Upper lobe of left lung (tissue), 6 donors: Measurements from ENCODE around the gene LHFPL2. TPM values are rescaled to one million over a fixed set of nuclear protein-coding genes. Genes with fewer than 3 reads are reported as not detected.

ENCODE experiments used
- ATAC-seq, 2 donors: fragments of 200-7000 bp; cut with Tn5 transposase; one replicate each; pipeline ENCODE4 v1.9.1; 2022; ENCODE audit warnings: mild to moderate bottlenecking in 2 of 2, moderate library complexity in 2 of 2; ENCODE audit not compliant: low FRiP score in 2 of 2
- DNase-seq, 2 donors: peaks; one replicate each; pipeline ENCODE4 v3.0.0-alpha.2; 2019 to 2020
- H3K27ac ChIP-seq, 4 donors: fragments of 200-600 bp; sonication (generic); one replicate each; pipeline ENCODE4 v1.5.1; 2016 to 2019
- H3K27me3 ChIP-seq, 4 donors: fragments of 200-600 bp; sonication (generic); one replicate each; pipeline ENCODE4 v1.5.1; 2017 to 2019
- H3K36me3 ChIP-seq, 4 donors: fragments of 200-600 bp; sonication (generic); one replicate each; pipeline ENCODE4 v1.5.1; 2016 to 2019
- H3K4me1 ChIP-seq, 4 donors: fragments of 200-600 bp; sonication (generic); one replicate each; pipeline ENCODE4 v1.5.1; 2018 to 2019
- H3K4me3 ChIP-seq, 4 donors: fragments of 200-600 bp; sonication (generic); one replicate each; pipeline ENCODE4 v1.5.1; 2017 to 2019; ENCODE audit warnings: mild to moderate bottlenecking in 2 of 4, moderate library complexity in 1 of 4
- H3K9me3 ChIP-seq, 4 donors: fragments of 200-600 bp; sonication (generic); one replicate each; pipeline ENCODE4 v1.5.1; 2018 to 2019
- EP300 ChIP-seq, 4 donors: sonication (generic); formaldehyde crosslinking; IDR thresholded peaks; one replicate each; pipeline ENCODE4 v1.5.1; 2017; ENCODE audit warnings: antibody characterized with exemption in 4 of 4, control low read depth in 2 of 4
- POLR2A ChIP-seq, 4 donors: fragments of 450-650 bp; IDR thresholded peaks; one replicate each; pipeline ENCODE4 v1.5.1; 2016 to 2017; ENCODE audit warnings: antibody characterized with exemption in 4 of 4, mild to moderate bottlenecking in 2 of 4
- POLR2AphosphoS5 ChIP-seq, 2 donors: sonication (generic); formaldehyde crosslinking; IDR thresholded peaks; one replicate each; pipeline ENCODE4 v1.5.1; 2017; ENCODE audit warnings: antibody characterized with exemption in 2 of 2
- WGBS, 2 donors: methylation state at CpG; one replicate each; pipeline ENCODE4 v1.1.5; 2017 to 2018; 5-methylcytosine and 5-hydroxymethylcytosine counted together
- total RNA-seq, 6 donors: library from RNA; depleted of rRNA in 4 of 6; stranded (reverse); fragments of >200 nt in 4 of 6; gene quantifications; one replicate each; pipeline versions ENCODE4 v1.1.0 to v1.2.1, GENCODE V29; 2016 to 2021
- TF ChIP-seq, protein P1 (sequence below), 6 experiments: fragments of 450-650 bp in 4 of 6; fragments of 200-600 bp in 2 of 6; sonication (generic) in 2 of 6; IDR thresholded peaks; one replicate each; pipeline ENCODE4 v1.5.1; 2016 to 2019; ENCODE audit warnings: antibody characterized with exemption in 6 of 6
- donor health status: DM: no; HTN: no; CAD: no; lungs with moderate emphysema.
- donor health status: DM: no; HTN: yes; CAD: no; lungs with severe emphysema.

LHFPL2 gene
- total RNA-seq, 6 donors from 2014 or later: 17.3 to 69.5 (median 32.9) TPM

DNA sequence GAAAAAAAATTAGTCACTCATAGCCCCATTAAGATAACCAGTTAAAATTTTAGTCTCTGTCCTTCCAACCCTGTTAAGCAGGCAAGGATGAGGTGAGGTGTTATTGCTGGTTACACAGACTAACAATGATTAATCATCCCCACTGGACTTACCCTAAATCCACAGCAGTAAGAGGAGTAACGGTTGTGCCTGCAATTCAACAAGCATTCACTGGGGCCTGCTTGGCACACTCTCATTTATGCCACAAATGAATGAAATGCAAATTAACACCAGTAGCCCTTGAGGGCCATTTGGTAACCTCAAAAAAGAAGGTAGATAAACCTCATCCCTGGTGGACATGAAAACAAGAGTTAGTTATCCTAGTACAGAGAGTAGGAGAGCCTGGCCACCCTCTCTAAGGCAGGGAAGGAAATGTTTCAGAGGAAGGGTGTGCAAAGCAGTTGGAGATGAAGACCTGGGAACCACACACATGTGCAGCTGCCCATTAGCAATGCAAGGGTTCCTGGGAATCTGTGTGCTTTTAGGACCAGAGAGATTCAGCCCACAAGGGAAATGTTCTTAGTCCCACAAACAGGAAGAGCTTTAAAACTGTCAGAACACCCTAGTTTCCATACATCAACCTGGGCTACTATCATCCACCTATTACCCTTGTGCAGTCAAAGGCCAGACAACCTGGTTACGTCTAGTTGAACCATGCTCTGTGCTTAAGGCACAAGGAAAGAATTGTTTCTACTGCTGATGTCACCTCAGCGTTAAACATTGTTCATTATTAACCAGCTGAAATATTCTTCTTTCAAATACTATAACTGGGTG lies 7.7 kb downstream of the LHFPL2 start:
- Histone ChIP-seq H3K36me3 (no peaks in the 10 kb centered on the region), H3K27ac (no peak overlapping the region), H3K27me3 (no peaks in the 10 kb centered on the region), H3K9me3 (no peaks in the 10 kb centered on the region), H3K4me3 (no peak overlapping the region), H3K4me1 (peaks cover 5 to 11% (median 9%) of the 10 kb centered on the region in 4 donors)
- TF ChIP-seq POLR2AphosphoS5 (IDR thresholded peaks at IDR 0.05) (no peak), POLR2A (IDR thresholded peaks at IDR 0.05) (no peak), EP300 (IDR thresholded peaks at IDR 0.05) (no peak)
- TF ChIP-seq, protein P1, sequence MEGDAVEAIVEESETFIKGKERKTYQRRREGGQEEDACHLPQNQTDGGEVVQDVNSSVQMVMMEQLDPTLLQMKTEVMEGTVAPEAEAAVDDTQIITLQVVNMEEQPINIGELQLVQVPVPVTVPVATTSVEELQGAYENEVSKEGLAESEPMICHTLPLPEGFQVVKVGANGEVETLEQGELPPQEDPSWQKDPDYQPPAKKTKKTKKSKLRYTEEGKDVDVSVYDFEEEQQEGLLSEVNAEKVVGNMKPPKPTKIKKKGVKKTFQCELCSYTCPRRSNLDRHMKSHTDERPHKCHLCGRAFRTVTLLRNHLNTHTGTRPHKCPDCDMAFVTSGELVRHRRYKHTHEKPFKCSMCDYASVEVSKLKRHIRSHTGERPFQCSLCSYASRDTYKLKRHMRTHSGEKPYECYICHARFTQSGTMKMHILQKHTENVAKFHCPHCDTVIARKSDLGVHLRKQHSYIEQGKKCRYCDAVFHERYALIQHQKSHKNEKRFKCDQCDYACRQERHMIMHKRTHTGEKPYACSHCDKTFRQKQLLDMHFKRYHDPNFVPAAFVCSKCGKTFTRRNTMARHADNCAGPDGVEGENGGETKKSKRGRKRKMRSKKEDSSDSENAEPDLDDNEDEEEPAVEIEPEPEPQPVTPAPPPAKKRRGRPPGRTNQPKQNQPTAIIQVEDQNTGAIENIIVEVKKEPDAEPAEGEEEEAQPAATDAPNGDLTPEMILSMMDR (IDR thresholded peaks at IDR 0.05): no peak
- 79 to 89% methylated on average over 3 of the region's 3 CpGs for WGBS, 2 donors
- DNase-seq (no peak), ATAC-seq (peak in 1 of 2 donors; percentile 29)

DNA sequence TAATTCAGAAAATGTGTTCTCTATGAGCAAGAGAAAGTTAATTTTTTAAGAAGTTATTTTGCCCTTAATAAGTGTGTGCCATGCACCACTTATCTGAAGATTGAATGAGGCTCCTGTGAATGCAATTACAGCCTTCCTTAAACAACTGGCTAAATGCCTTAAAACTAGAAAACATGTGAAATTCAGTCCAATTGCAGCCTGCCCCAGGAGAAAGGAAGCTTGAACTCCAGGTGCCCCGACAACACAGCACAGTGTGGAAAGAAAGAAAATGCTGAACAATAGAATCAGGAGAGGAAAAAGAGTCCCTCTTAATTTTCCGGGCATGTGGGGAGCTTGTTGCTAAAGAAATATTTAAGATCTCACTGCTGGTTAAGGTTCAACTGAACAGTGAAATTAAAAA lies 8.8 kb downstream of the LHFPL2 start:
- WGBS, 2 donors: 54 to 74% methylated on average over 2 of the region's 2 CpGs
- H3K27ac ChIP-seq: no peak overlapping the region

DNA sequence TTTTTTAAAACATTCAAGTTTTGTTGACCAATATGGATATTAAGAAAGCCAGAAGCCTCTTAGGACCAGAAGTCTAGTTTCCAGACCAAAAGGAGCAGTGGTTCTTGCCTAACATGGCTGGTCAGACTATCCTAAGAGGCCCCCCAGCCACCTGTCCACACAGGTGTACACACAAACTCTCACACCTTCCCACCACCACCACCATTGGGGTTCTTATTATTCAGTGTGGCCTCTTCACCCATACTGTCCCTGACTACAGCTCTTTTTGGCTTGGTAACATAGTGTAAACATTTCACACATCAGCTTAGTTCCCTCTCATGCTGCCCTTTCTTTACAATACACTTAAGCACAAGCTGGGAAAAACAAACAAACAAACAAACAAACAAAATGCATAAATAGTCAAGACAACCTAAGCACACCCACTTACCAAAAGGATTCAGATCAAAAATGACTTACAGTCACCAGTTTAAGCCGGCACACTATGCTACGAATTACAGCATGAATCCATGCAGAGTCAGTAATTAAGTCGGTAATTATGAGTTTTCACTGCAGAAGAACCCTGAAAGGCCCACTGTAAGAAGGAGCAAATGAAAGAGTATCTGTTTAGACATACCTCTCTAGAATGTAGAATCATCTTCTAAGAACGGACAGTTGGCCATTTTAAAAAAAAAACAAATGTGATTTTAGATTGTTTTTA lies 9.5 kb downstream of the LHFPL2 start:
- peaks cover 5 to 11% (median 9%) of the 10 kb centered on the region in 4 donors for H3K4me1 ChIP-seq
- ATAC-seq (no peak), DNase-seq (no peak)
- H3K27ac ChIP-seq: peak overlapping the region in 2 of 4 donors; percentile 36 to 40
- H3K9me3 ChIP-seq: no peaks in the 10 kb centered on the region
- 84% methylated on average over 4 of the region's 4 CpGs for WGBS, 2 donors
- H3K4me3 ChIP-seq: no peak overlapping the region
- no peaks in the 10 kb centered on the region for H3K27me3 ChIP-seq
- TF ChIP-seq POLR2AphosphoS5 (IDR thresholded peaks at IDR 0.05) (no peak), EP300 (IDR thresholded peaks at IDR 0.05) (no peak), POLR2A (IDR thresholded peaks at IDR 0.05) (no peak)
- TF ChIP-seq, protein P1 (IDR thresholded peaks at IDR 0.05): no peak
- H3K36me3 ChIP-seq: no peaks in the 10 kb centered on the region

More for the DNA sequence above, 8.8 kb downstream of the LHFPL2 start:
- H3K27me3 ChIP-seq: no peaks in the 10 kb centered on the region
- TF ChIP-seq POLR2A (IDR thresholded peaks at IDR 0.05) (no peak), EP300 (IDR thresholded peaks at IDR 0.05) (no peak), POLR2AphosphoS5 (IDR thresholded peaks at IDR 0.05) (no peak)
- TF ChIP-seq, protein P1 (IDR thresholded peaks at IDR 0.05): no peak
- H3K36me3 ChIP-seq: no peaks in the 10 kb centered on the region
- no peak overlapping the region for H3K4me3 ChIP-seq
- ATAC-seq (no peak), DNase-seq (no peak)
- H3K4me1 ChIP-seq: peaks cover 5 to 11% (median 9%) of the 10 kb centered on the region in 4 donors
- H3K9me3 ChIP-seq: no peaks in the 10 kb centered on the region

DNA sequence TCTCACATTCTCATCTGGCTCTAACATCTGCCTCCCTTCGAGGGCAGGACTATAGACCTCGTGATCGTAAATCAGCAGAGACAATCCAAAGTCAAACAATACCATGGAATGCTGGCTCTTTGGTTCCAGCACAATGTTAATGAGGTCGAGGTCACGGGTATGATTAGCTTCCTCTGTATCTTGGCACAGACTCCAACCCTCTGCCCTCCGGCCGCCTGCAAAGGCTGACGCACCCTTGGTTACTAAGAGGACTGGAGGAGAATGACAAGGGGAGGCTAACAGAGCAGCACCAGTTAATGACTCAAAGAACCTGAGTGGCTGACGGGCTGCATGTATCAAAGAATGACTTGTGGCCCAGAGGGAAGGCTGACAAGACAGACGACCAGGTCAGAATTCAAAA lies 10.1 kb downstream of the LHFPL2 start:
- no peaks in the 10 kb centered on the region for H3K36me3 ChIP-seq
- DNase-seq (peak in 1 of 2 donors; percentile 59), ATAC-seq (peak; percentile 65 to 85)
- no peaks in the 10 kb centered on the region for H3K27me3 ChIP-seq
- H3K4me1 ChIP-seq: peaks cover 5 to 11% (median 9%) of the 10 kb centered on the region in 4 donors
- TF ChIP-seq POLR2AphosphoS5 (IDR thresholded peaks at IDR 0.05): peak; percentile 26 to 51
- no peak for TF ChIP-seq POLR2A (IDR thresholded peaks at IDR 0.05)
- no peak overlapping the region for H3K4me3 ChIP-seq
- H3K27ac ChIP-seq: peak overlapping the region in 3 of 4 donors; percentile 36 to 46 (median 45)
- H3K9me3 ChIP-seq: no peaks in the 10 kb centered on the region
- WGBS, 2 donors: 34 to 46% methylated on average over 10 of the region's 10 CpGs

DNA sequence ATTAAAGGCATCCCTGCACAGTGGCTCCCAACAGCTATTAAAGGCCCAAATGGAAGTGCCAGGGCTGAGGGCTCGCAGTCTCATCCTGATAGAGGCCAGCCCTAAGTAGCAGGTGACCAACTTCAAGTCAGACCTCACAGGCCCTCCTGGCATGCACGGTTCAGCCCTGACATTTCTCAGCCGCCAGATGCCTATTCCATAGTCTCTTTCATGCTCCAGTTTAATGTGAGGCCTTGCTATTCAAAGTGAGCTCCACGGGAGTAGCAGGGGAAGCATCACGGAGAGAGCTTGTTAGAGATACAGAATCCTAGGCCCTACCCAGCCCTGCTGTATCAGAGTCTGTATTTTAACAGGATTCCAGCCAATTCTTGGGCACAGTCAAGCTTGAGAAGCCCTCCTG lies 11.1 kb downstream of the LHFPL2 start:
- Histone ChIP-seq H3K27me3 (no peaks in the 10 kb centered on the region), H3K4me1 (peaks cover 5 to 11% (median 9%) of the 10 kb centered on the region in 4 donors), H3K36me3 (no peaks in the 10 kb centered on the region), H3K9me3 (no peaks in the 10 kb centered on the region), H3K4me3 (no peak overlapping the region), H3K27ac (peak overlapping the region; percentile 10 to 46 (median 34))
- WGBS, 2 donors: 82 to 95% methylated on average over 2 to 5 of the region's 5 CpGs
- DNase-seq (no peak), ATAC-seq (no peak)
- TF ChIP-seq POLR2AphosphoS5 (IDR thresholded peaks at IDR 0.05): no peak
- no peak for TF ChIP-seq POLR2A (IDR thresholded peaks at IDR 0.05)
- TF ChIP-seq, protein P1 (IDR thresholded peaks at IDR 0.05): no peak
- no peak for TF ChIP-seq EP300 (IDR thresholded peaks at IDR 0.05)
